Measurements from ENCODE around the gene SH2D6.
"Not testable (repeated sequence)": the region's sequence is repeated elsewhere in the genome, so short reads cannot be mapped to it uniquely, and the experiment has no call there.

The SH2D6 gene

DNA sequence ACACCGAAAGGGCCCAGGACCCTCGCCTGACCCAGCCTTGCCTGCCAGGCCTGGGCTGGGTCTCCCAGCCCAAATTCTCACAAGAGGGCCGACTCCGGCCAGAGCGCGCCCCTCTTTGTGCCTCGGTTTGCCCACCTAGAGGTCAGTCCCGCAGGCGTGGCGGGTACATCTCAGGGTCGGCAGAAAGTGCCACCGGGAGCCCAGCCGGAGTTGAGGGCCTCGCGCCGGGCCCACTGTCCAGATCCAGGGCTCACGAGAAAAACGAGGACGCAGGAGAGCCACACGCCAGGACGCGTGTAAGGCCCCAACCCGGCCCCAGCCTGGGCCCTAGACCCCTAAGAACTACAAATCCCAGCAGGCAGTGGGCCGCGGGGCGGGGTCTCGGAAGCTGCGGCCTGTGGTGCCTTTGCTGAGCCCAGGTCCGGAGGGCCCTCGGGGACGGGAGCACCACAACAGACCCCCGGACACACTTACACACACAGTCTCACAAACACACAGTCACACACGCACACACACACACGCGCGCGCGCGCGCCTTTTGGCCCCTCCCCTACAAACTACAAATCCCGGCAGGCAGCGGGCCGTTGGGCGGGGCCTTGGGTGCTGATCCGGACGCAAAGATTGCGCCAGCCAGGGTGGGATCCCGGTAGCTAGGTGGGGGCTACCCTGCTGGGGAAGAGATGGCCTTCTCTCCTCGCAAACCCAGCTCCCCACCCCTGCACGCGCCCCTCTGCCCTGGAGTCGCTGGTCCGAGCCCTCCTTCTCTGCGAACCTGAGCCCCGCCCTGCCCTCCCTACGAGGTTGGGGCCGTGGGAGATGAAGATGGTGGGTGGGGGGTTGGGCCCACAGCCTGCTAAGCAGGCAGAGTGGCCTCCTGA is at the start of gene SH2D6:
TSS of gene SH2D6 (plus strand) at position 583 of the 877 bp plus-strand sequence. CDS start 10,752 bp downstream, outside the sequence.
- DNase-seq (ENCODE audit: low read depth in 2 of 2) = peak; percentile 71 to 74

DNA sequence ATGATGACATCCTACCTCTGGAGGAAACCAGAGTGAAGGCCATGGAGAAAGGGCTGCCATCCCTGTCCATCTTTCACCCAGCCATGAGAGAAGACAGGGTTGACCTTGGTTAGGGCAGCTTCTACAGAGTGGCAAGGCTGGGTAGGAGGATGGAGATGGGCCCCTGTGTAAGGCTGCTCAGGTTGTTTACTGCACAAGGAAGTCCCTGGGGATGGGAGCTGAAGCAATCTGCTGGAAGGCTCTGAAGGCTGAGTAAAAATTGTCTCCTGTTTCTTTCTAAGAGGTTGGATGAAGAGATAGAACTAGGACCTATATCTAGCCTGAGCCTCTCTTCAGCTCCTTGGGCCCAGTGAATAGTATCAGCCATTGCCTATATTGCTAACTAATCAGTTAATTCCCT is 49.6 kb upstream of the SH2D6 start:
- DNase-seq (ENCODE audit: low read depth in 2 of 2) = no peak

DNA sequence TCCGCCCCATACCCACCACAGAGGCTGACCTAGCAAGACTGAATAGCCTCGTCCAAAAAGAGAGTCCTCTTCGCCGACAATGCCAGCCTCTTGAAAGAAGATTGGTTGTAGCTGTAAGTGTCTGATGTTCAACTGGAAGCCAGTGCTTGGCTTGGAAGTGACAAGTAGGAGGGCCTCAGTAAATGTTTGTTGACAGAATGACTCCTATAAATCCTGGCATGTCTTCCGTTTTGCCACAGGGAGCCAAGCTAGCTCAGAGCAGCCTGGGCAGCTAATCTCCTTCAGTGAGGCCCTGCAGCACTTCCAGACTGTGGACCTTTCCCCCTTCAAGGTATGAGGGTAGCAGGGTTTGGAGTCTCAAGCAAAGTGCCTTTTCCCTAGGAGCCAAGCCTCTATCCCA is 49.0 kb upstream of the SH2D6 start:
- DNase-seq (ENCODE audit: low read depth in 2 of 2) = no peak

DNA sequence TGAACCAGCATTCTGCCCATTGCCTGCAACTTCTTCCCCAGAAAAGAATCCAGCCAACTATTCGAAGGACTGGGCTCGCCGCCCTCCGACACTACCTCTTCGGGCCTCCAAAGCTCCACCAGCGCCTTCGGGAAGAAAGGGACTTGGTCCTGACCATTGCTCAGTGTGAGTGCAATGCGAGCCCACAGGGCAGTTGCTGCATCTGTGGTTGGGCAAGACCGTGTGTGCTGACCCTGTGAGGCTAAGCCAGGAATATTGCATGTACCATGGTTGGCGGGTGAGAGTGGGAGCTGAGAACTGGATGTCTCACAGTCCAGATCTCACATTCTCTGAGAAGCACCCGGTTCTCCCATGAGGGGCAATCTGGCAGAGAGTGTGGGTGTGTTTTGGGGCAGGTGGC is 47.5 kb upstream of the SH2D6 start:
- DNase-seq (ENCODE audit: low read depth in 2 of 2) = no peak

DNA sequence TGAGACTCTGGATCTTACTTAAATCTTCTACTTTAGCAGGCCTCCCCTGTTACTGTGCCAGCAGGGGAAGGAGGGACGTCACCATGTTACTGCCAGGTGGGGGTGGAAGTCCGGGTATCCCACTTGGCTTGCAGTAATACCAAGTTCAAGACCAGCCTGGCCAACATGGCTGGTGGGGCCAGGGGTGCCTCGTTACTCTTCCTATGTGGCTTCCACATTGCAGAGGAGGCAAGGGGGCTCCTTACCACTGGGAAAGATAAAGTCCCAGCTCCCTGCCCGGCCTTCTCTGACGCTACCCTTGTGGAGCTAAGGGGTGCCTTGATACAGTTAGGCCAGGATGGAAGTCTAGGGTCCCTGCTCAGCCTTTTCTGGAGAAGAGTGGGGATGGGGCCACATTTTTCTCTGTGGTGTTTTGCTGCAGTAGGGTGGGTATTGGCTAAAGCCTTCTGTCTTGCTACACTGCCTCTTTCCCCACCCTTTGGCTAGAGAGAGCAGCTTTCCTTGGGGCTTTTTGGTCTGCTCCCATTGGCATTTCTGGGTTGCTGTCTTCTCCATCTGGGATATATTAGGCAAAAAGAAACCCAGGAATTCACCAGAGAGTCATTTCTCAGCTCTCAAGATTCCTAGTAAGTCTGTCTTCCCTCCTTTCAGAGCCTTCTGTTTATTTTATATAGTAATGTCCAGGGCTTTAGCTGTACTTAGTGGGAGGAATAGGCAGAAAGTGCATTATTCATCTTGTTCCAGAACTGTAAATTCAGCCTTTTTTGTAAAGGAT is 42.0 kb upstream of the SH2D6 start:
- peak; percentile 25 to 28 for DNase-seq (ENCODE audit: low read depth in 2 of 2)

DNA sequence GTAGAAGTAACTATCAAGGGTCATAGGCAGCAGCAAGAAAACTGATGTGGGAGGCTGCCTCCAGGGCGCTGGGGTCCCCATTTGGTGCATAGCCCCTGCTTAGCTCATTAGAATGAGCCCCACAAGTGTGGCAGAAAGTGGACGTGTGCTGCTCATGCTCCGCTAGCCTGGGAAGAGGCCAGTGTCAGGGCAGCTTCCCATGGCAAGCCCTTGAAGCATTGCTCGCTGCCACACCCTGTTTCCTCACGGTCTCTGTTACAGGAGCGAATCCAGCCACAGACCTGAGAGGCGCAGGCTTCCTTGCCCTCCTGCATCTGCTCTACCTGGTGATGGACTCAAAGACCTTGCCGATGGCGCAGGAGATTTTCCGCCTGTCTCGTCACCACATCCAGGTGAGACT is 41.4 kb upstream of the SH2D6 start:
- no peak for DNase-seq (ENCODE audit: low read depth in 2 of 2)

DNA sequence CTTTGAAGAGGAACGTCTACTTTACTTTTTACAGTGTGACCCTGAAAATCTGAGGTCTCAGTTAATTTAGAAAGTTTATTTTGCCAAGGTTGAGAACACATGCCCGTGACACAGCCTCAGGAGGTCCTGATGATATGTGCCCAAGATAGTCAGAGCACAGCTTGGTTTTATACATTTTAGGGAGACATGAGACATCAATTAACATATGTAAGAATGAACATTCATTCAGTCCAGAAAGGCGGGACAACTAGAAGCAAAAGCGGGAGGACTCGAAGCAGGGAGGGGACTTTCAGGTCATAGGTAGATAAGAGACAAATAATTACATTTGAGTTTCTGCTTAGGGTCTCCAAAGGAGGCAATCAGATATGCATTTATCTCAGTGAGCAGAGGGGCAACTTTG is 40.3 kb upstream of the SH2D6 start:
- no peak for DNase-seq (ENCODE audit: low read depth in 2 of 2)

DNA sequence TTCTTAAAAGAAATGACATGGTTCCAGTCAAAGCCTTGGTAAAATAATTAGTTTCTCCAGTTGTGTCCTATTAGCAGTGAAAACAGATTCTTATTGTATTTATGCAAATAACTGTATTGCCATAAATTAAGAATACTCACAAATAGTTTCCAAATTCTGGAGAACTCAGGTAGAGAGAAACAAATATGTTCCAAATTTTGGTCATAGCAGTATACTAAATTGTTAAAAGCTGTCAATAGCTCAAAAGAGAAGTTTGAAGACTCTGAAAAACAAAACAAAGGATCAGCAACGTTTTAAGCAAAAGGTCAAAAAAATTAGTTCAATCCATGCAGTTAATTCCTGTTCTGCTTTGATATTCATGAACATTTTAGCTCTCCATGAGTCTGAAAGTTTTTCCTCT is 38.5 kb upstream of the SH2D6 start:
- no peak for DNase-seq (ENCODE audit: low read depth in 2 of 2)

DNA sequence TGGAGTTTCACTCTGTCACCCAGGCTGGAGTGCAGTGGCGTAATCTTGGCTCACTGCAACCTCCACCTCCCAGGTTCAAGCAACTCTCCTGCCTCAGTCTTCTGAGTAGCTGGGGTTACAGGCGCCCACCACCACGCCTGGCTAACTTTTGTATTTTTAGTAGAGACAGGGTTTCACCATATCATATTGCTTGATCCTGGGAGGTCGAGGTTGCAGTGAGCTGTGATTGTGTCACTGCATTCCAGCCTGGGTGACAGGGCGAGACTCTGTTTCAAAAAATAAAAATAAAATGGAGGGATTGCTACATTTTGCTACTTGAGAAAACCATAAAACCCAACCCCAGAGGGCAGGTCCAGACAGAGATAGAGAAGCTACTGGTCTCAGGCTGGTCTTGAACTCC is 35.4 kb upstream of the SH2D6 start:
- DNase-seq (ENCODE audit: low read depth in 2 of 2) = not testable (repeated sequence)

DNA sequence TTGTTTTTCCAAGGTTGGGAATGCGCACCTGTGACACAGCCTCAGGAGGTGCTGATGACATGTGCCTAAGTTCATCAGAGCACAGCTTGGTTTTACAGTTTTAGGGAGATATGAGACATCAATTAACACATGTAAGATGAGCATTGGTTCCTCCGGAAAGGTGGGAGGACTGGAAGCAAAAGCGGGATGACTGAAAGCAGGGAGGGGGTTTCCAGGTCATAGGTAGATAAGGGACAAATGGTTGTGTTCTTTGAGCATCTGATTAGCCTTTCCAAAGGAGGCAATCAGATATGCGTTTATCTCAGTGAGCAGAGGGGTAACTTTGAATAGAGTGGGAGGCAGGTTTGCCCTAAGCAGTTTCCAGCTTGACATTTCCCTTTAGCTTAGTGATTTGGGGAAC is 34.7 kb upstream of the SH2D6 start:
- no peak for DNase-seq (ENCODE audit: low read depth in 2 of 2)

DNA sequence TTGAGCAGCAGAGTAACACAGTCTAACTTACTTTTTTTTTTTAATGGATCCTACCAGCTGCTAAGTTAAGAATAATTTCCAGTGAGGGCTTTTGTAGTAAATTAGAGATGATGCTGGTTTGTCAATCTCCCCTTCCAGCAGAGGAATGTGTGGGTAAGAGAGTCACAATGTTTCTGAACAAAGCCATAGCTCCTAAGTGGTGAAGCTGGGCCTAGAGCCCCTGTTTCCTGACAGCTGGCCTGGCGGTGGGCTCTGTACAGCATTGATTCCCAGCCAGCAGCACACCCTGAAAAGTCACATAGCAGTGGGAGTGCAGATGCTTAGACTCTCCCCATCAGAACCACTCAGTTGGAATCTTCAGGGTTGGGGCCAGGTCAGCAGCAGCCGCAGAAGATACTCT is 32.8 kb upstream of the SH2D6 start:
- no peak for DNase-seq (ENCODE audit: low read depth in 2 of 2)

DNA sequence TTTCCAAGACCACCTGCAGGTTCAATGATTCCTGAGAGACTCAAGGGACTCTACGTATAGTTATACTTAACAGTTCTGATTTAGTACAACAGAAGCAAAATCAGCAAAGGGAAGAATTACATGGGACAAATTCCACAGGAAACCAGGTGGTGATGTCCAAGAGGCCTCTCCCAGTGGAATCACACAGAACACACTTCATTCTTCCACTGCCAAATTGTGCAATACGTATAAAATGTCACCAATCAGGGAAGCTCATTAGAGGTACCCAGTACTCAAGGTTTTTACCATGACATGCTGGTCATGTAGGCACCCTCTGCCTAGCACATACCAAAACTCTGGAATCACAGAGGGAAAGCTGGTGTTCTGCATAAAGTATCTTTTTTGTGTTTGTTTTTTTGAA is 30.8 kb upstream of the SH2D6 start:
- DNase-seq (ENCODE audit: low read depth in 2 of 2) = no peak

DNA sequence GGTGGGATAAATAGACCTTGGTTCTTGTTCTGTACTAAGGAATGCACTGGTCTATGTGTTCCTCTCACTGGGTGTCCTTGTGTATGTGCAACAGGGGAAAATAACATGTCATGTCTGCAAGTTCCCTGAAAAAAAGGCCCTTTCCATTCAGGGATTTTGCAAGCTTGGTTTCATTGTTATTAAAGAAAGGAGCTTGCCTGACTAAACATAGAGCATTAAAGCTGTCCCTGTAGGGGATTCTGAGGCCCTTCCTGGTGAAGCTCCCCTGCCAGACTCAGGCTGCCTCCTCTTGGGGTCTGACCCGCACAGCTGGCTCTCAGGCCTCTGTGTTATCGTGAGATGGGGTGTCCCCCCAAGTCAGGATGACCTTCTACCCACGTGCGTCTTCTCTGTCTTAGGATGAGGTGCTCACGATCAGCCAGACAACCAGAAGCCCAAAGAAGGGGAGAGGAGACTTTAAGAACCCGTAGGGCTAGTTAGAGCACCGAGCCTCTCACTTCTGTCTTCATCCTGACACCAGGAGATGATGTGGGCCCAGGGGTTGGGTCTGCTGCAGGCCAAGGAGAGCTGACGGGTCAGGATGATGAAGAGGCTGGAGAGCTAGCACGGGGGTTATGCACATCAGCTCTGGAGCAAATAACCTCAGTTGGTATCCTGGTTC is 29.5 kb upstream of the SH2D6 start:
- DNase-seq (ENCODE audit: low read depth in 2 of 2) = no peak

DNA sequence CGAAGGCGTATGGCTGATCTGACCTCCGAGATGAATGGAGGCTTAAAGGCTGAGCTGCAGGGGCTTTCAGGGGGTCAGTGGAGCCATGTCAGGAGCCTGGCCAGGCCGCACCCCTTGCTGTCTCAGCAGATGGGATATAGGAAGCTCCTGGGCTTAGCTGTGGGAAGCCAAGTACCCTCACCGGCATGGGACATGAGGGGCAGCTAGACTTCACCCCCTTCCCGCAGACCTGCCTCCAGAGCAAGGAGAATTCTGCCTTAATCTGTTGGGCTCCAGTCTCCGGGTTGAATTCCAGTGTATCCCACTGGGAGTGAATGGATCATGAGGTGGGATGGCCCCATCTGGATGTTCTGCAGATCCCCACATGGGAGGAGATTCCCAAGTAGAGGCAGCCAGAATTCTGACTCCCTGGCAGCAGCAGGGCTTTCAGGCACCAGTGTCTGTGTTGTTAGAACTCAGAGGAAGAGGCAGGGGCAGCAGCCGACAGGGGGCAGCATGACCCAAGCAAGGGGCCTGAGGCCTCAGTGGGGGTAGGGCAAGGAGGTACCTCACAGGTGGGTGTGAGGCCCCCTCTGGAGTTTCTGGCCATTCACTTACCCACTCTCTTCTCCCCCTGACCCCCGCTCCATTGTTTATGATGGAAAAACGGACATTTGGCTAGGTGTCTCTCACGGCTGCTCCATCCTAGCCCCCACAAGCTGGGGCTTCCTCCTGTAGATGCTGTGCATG is 27.4 kb upstream of the SH2D6 start:
- DNase-seq (ENCODE audit: low read depth in 2 of 2) = no peak

DNA sequence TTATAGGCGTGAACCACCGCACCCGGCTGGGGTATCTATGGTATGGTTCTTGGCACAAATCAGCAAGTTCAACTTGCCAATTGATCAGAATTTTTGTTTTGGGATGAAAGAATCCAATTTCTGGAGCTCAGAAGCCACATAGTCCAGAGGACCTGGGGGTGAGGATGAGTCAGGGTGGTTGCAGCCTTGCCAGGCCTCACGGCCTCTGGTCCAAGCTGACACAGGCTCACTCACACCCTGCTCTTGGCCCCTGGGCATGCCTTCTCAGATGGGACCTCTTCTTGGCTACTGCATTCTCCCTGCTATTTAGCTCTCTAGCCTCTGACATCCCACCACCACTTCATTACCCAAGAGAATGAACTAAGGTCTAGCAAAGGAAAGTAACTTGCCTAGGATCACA is 24.7 kb upstream of the SH2D6 start:
- DNase-seq (ENCODE audit: low read depth in 2 of 2) = no peak

DNA sequence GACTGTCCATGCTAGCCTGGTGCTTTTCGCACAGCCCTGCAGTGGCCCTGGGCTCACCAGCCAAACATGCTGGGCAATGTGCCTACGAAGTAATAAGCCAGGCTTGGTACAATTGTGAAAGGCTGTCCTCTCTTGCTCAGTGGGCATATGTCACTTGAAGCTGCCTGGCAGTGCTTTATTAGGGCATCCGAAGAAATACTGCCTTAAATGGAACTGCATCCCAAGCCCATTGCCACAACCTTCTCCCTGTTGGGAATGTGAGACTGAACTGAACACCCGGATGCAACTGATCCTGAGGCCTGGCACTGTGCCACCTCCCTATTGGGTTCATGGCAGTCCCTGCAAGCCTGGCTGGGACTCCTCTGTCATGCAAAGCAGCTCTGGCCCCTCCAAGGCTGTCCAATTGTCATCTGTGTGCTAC is 24.2 kb upstream of the SH2D6 start:
- no peak for DNase-seq (ENCODE audit: low read depth in 2 of 2)

DNA sequence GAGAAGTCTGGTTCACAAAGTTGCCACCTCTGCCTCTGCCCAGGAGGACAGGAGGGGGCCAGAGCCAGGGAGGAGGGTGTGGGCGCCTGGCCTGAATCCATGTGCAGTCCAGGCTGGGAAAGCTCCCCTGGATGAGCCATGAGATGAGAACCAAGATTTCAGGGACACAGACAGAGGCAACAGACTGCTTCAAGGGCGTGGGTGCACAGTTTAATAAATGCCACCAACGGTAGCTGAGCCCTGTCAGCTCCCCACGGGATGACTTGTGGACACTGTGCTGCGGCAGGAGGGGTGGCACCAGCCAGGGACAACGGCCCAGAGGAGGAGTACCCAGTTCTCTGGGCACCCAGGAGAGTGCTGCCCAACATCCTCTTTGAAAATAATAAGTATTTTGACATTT is 23.5 kb upstream of the SH2D6 start:
- no peak for DNase-seq (ENCODE audit: low read depth in 2 of 2)

DNA sequence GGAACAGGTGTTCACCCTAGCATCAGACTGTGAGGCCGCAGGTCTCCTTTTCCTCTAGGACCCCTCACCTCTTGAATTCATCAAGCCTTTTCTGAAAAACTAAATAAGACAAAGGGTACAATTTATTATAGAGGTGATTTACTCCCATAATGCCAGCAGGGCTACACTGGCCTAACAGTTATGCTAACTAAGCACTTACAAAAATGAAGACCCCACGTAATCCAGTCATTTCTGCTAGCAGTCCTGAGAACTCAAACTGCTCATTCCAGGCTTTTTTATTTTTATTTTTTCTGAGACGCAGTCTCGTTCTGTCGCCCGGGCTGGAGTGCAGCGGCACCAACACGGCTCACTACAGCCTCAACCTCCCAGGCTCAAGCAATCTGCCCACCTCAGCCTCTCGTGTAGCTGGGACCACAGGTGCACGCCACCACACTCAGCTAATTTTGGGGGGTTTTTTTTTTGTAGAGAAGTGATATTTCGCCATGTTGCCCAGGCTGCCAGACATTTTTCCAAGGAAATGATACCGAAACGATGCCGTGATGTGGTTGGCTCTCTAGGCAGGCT is 22.5 kb upstream of the SH2D6 start:
- no peak for DNase-seq (ENCODE audit: low read depth in 2 of 2)

DNA sequence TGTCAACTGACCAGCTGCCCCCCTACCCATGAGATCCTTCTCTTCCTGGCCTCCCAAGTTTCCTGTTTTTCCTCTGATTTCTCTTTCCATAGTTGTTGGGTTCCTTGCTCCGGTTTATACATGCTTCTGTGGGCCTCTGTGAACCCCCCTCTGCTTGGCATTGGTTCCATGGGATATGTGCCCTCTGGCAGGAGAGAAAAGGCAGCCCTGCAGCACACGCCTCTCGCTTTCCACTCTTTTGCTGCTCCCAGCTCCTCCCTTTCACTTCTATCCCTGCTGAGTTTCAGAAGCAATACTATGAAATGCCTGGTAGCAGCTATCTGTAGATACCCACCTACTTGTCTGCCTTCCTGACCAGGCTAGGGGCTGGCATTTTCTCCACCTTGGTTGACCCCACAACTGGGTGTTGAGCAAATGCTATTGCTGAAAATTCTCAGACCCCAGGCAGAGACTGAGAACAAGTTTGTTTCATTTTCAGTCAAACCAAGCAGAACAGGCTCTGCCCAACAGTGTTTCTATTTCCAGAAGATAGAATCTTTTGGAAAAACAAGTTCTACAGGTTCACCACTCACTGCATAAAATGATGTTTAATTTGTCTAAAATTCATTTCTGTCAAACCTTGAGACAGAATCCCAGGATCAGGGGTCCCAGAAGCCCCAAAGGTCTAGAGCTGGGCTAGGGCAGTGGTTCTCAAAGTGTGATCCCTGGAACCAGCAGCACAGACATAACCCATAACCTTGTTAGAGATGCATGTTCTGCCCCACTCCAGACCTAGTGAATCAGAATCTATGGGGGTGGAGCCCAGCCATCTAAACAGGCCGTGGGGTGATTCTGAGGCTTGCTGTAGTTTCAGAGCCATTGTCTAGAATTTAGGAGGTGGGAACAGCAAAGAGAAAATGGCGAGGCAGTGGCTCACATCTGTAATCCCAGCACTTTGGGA is 21.7 kb upstream of the SH2D6 start:
- DNase-seq (ENCODE audit: low read depth in 2 of 2) = no peak

DNA sequence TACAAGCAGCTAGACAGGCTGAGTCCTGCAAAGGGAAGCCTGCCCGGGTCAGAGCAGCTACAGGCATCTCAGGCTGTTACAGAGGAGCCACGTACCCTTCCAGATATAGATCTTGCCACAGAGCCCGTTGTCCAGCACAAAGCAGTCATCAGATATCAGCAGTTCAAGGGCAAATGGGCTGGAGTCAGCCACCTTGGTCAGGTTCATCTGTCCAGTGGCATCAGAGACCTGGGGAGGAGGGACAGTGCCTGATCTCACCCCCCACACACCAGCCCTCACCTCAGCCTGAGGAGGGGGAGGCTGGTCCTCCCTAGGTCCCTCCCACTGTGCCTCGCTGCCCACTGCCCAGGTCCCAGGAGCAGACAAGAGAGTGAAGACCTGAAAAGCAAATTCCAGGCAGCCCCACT is 20.6 kb upstream of the SH2D6 start:
- DNase-seq (ENCODE audit: low read depth in 2 of 2) = no peak
